HG03354 (cell line): ENCODE data around the gene RSPH10B2.
"Not testable (repeated sequence)": the region's sequence is repeated elsewhere in the genome, so short reads cannot be mapped to it uniquely, and the experiment has no call there.

Experiments
- ATAC-seq: cut with Tn5 transposase; IDR thresholded peaks from one replicate; pipeline ENCODE4 v1.9.1; 2021; ENCODE audit warnings: mild to moderate bottlenecking; ENCODE audit not compliant: unreplicated experiment, poor library complexity, severe bottlenecking

RSPH10B2 gene

GRCh38 chr7:6761186-6761585 is 7.3 kb downstream of the RSPH10B2 start:
- not testable (repeated sequence) for ATAC-seq

- not testable (repeated sequence) for ATAC-seq
These were observed 27.7 kb downstream of the RSPH10B2 start for GRCh38 chr7:6781581-6781980.

GRCh38 chr7:6789353-6789752 is 35.5 kb downstream of the RSPH10B2 start:
- not testable (repeated sequence) for ATAC-seq

GRCh38 chr7:6792113-6792872 is 38.4 kb downstream of the RSPH10B2 start:
- not testable (repeated sequence) for ATAC-seq

- ATAC-seq = not testable (repeated sequence)
These were observed 40.4 kb downstream of the RSPH10B2 start for GRCh38 chr7:6794276-6794675.

- not testable (repeated sequence) for ATAC-seq
These were observed 43.3 kb downstream of the RSPH10B2 start for GRCh38 chr7:6797218-6797617.

- not testable (repeated sequence) for ATAC-seq
These were observed 44.1 kb downstream of the RSPH10B2 start for GRCh38 chr7:6798047-6798446.

- ATAC-seq = not testable (repeated sequence)
These were observed 46.0 kb downstream of the RSPH10B2 start for GRCh38 chr7:6799887-6800286.

GRCh38 chr7:6800331-6800730 is 46.4 kb downstream of the RSPH10B2 start:
- ATAC-seq = not testable (repeated sequence)

- ATAC-seq = not testable (repeated sequence)
These were observed 53.6 kb downstream of the RSPH10B2 start for GRCh38 chr7:6807393-6807918.

- ATAC-seq = not testable (repeated sequence)
These were observed 54.1 kb downstream of the RSPH10B2 start for GRCh38 chr7:6807959-6808358.

- not testable (repeated sequence) for ATAC-seq
These were observed 59.1 kb downstream of the RSPH10B2 start for GRCh38 chr7:6813011-6813410.

- ATAC-seq = not testable (repeated sequence)
These were observed 61.6 kb downstream of the RSPH10B2 start for GRCh38 chr7:6815470-6815869.

- ATAC-seq = not testable (repeated sequence)
These were observed 67.7 kb downstream of the RSPH10B2 start for GRCh38 chr7:6821622-6822021.

- peak; percentile 67 for ATAC-seq
These were observed 71.6 kb downstream of the RSPH10B2 start for GRCh38 chr7:6825236-6826125.

GRCh38 chr7:6826151-6826550 is 72.2 kb downstream of the RSPH10B2 start, which contains the start of gene CCZ1B:
Gene CCZ1B (minus strand): TSS chr7:6826275. CDS start chr7:6826197, 78 bp downstream.
- peak; percentile 99 for ATAC-seq

- not testable (repeated sequence) for ATAC-seq
These were observed 73.3 kb downstream of the RSPH10B2 start for GRCh38 chr7:6827180-6827579.

- ATAC-seq = not testable (repeated sequence)
These were observed 75.7 kb downstream of the RSPH10B2 start for GRCh38 chr7:6829616-6830015.

GRCh38 chr7:6830026-6830425 is 76.1 kb downstream of the RSPH10B2 start:
- not testable (repeated sequence) for ATAC-seq
